ENCODE results near the gene ASMTL. TPM values are rescaled to one million over a fixed set of nuclear protein-coding genes. Genes with fewer than 3 reads are reported as not detected.
A peak's percentile ranks its signal among the peaks of the same experiment; 100 is the strongest.
"Not testable (repeated sequence)": the region's sequence is repeated elsewhere in the genome, so short reads cannot be mapped to it uniquely, and the experiment has no call there.

The ASMTL gene
- total RNA-seq, 2 experiments from 2014 or later: 34.6 to 39.3 TPM

DNA sequence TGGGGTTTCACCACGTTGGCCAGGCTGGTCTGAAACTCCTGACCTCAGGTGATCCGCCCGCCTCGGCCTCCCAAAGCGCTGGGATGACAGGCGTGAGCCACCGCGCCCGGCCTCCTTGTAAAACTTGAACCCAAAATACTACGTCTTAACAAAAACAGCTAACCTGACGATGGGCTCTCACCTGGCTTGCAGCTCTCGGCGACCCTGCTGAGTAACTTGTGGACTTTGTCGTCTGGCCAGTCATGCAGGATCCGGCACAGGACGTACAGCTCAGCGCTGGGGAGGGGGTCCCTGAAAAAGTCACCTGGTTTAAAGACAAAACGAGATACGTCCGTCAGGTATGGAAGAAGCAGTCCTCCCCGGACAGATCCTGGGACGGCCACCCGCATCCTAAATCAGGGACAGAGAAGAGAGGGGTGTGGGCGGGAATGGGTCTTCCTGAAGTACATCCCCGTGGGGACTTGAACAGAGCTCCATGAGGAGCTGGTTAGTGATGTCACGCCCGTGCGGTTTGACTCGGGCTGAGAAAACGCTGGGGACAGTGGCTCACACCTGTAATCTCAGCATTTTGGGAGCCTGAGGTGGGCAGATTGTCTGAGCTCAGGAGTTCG lies 40.1 kb downstream of the ASMTL start:
- Mint-ChIP-seq H3K27me3 (no peaks in the 10 kb centered on the region), H3K4me3 (no peak overlapping the region), H3K27ac (no peak overlapping the region), H3K36me3 (ENCODE audit: low read depth) (peaks cover 40% of the 10 kb centered on the region), H3K9me3 (no peaks in the 10 kb centered on the region), H3K4me1 (ENCODE audit: low read depth) (no peaks in the 10 kb centered on the region)
- ChIA-PET POLR2A (no interaction called here), CTCF (no interaction called here)
- Histone ChIP-seq H3K9me3 (ENCODE audit: control insufficient read depth in 1 of 2, insufficient read depth in 1 of 2, low read length in 2 of 2) (peaks cover 0 to 9% of the 10 kb centered on the region in 2 experiments), H3K4me1 (ENCODE audit: insufficient read depth, low read length) (no peaks in the 10 kb centered on the region), H3K27ac (ENCODE audit: low read depth in 1 of 2, low read length in 2 of 2) (no peak overlapping the region), H3K27me3 (ENCODE audit: control insufficient read depth in 1 of 2, insufficient read depth in 2 of 2, low read length in 2 of 2) (no peaks in the 10 kb centered on the region), H3K36me3 (ENCODE audit: insufficient read depth, low read length) (peaks cover 36% of the 10 kb centered on the region), H3K4me3 (ENCODE audit: low read length) (no peak overlapping the region)
- TF ChIP-seq, protein P1, sequence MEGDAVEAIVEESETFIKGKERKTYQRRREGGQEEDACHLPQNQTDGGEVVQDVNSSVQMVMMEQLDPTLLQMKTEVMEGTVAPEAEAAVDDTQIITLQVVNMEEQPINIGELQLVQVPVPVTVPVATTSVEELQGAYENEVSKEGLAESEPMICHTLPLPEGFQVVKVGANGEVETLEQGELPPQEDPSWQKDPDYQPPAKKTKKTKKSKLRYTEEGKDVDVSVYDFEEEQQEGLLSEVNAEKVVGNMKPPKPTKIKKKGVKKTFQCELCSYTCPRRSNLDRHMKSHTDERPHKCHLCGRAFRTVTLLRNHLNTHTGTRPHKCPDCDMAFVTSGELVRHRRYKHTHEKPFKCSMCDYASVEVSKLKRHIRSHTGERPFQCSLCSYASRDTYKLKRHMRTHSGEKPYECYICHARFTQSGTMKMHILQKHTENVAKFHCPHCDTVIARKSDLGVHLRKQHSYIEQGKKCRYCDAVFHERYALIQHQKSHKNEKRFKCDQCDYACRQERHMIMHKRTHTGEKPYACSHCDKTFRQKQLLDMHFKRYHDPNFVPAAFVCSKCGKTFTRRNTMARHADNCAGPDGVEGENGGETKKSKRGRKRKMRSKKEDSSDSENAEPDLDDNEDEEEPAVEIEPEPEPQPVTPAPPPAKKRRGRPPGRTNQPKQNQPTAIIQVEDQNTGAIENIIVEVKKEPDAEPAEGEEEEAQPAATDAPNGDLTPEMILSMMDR (IDR thresholded peaks at IDR 0.05): no peak
- no peak for ATAC-seq (ENCODE audit: poor library complexity)
- intact Hi-C loops (cut with DNase I, micrococcal nuclease): no loop called here
- DNase-seq: peak in 1 of 14 experiments; percentile 29

DNA sequence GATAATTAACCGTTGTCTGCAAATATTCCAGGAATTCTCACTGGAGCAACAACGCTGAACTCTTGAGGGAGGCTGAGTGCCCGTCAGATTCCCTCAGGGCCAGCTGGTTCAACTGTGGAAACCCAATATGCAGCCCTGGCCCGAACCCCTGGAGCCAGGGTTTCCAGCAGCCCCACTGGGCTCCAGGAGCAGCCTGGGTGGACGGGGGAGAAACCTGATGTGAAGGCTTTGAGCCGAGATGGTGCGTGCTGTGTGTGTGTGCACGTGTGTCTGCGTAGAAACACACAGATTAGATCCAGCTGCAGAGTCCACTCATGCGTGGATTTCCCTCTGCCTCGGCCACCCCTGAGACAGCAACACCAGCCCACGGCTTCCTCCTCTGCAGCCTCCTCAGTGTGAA lies 41.4 kb downstream of the ASMTL start:
- POLR2A ChIA-PET: no interaction called here
- Histone ChIP-seq H3K4me3 (ENCODE audit: low read length) (no peak overlapping the region), H3K27me3 (ENCODE audit: control insufficient read depth in 1 of 2, insufficient read depth in 2 of 2, low read length in 2 of 2) (no peaks in the 10 kb centered on the region), H3K9me3 (ENCODE audit: control insufficient read depth in 1 of 2, insufficient read depth in 1 of 2, low read length in 2 of 2) (peaks cover 0 to 9% of the 10 kb centered on the region in 2 experiments), H3K27ac (ENCODE audit: low read depth in 1 of 2, low read length in 2 of 2) (no peak overlapping the region), H3K36me3 (ENCODE audit: insufficient read depth, low read length) (peaks cover 45% of the 10 kb centered on the region), H3K4me1 (ENCODE audit: insufficient read depth, low read length) (no peaks in the 10 kb centered on the region)
- Mint-ChIP-seq H3K27me3 (no peaks in the 10 kb centered on the region), H3K9me3 (no peaks in the 10 kb centered on the region), H3K36me3 (ENCODE audit: low read depth) (peaks cover 40% of the 10 kb centered on the region), H3K27ac (no peak overlapping the region), H3K4me3 (no peak overlapping the region), H3K4me1 (ENCODE audit: low read depth) (no peaks in the 10 kb centered on the region)
- ATAC-seq (ENCODE audit: poor library complexity) (no peak), DNase-seq (peak in 1 of 14 experiments; percentile 19)
- TF ChIP-seq, protein P1 (IDR thresholded peaks at IDR 0.05): no peak
- intact Hi-C loops (cut with DNase I, micrococcal nuclease): no loop called here
- CTCF ChIA-PET: no interaction called here

DNA sequence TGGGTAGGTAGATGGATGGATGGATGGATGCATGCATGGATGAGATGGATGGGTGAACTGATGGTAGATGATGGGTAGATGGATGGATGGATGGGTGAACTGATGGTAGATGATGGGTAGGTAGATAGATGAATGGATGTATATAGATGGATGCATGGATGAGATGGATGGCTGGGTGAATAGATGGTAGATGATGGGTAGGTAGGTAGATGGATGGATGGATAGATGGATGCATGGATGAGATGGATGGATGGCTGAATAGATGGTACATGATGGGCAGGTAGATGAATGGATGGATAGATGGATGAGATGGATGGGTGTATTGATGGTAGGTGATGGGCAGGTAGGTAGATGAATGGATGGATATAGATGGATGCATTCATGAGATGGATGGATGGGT lies 45.7 kb downstream of the ASMTL start:
- CTCF ChIA-PET: no interaction called here

DNA sequence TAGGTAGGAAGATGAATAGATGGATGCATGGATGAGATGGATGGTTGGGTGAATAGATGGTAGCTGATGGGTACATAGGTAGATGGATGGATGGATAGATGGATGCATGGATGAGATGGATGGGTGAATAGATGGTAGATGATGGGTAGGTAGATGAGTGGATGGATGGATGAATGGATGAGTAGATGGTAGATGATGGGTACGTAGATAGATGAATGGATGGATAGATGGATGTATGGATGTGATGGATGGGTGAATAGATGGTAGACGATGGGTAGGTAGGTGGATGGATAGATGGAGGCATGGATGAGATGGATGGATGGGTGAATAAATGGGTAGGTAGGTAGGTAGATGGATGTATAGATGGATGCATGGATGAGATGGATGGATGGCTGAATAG lies 46.9 kb downstream of the ASMTL start:
- peaks cover 64% of the 10 kb centered on the region for H3K36me3 ChIP-seq (ENCODE audit: insufficient read depth, low read length)
- H3K9me3 Mint-ChIP-seq; POLR2A ChIA-PET; H3K27ac ChIP-seq (ENCODE audit: low read depth in 1 of 2, low read length in 2 of 2); H3K4me3 ChIP-seq (ENCODE audit: low read length); H3K27me3 Mint-ChIP-seq; H3K9me3 ChIP-seq (ENCODE audit: control insufficient read depth in 1 of 2, insufficient read depth in 1 of 2, low read length in 2 of 2); ATAC-seq (ENCODE audit: poor library complexity); H3K36me3 Mint-ChIP-seq (ENCODE audit: low read depth); DNase-seq; H3K27ac Mint-ChIP-seq; H3K27me3 ChIP-seq (ENCODE audit: control insufficient read depth in 1 of 2, insufficient read depth in 2 of 2, low read length in 2 of 2); CTCF ChIA-PET; intact Hi-C loops (cut with DNase I, micrococcal nuclease); H3K4me1 ChIP-seq (ENCODE audit: insufficient read depth, low read length); H3K4me1 Mint-ChIP-seq (ENCODE audit: low read depth); H3K4me3 Mint-ChIP-seq: not testable (repeated sequence)

More for the DNA sequence above, 45.7 kb downstream of the ASMTL start:
- H3K36me3 ChIP-seq (ENCODE audit: insufficient read depth, low read length): peaks cover 60% of the 10 kb centered on the region
- H3K9me3 Mint-ChIP-seq: no peaks in the 10 kb centered on the region
- H3K4me3 Mint-ChIP-seq: no peak overlapping the region
- H3K27me3 Mint-ChIP-seq: no peaks in the 10 kb centered on the region
- ATAC-seq (ENCODE audit: poor library complexity) (no peak), DNase-seq (no peak)
- H3K4me1 ChIP-seq (ENCODE audit: insufficient read depth, low read length): no peaks in the 10 kb centered on the region
- no peak overlapping the region for H3K27ac Mint-ChIP-seq
- H3K9me3 ChIP-seq (ENCODE audit: control insufficient read depth in 1 of 2, insufficient read depth in 1 of 2, low read length in 2 of 2): peaks cover 0 to 5% of the 10 kb centered on the region in 2 experiments
- H3K4me3 ChIP-seq (ENCODE audit: low read length): no peak overlapping the region
- intact Hi-C loops (cut with DNase I, micrococcal nuclease): no loop called here
- no peaks in the 10 kb centered on the region for H3K27me3 ChIP-seq (ENCODE audit: control insufficient read depth in 1 of 2, insufficient read depth in 2 of 2, low read length in 2 of 2)
- no peaks in the 10 kb centered on the region for H3K4me1 Mint-ChIP-seq (ENCODE audit: low read depth)
- no peak overlapping the region for H3K27ac ChIP-seq (ENCODE audit: low read depth in 1 of 2, low read length in 2 of 2)
- H3K36me3 Mint-ChIP-seq (ENCODE audit: low read depth): peaks cover 13% of the 10 kb centered on the region
- TF ChIP-seq, protein P1 (IDR thresholded peaks at IDR 0.05): no peak
- POLR2A ChIA-PET: no interaction called here

DNA sequence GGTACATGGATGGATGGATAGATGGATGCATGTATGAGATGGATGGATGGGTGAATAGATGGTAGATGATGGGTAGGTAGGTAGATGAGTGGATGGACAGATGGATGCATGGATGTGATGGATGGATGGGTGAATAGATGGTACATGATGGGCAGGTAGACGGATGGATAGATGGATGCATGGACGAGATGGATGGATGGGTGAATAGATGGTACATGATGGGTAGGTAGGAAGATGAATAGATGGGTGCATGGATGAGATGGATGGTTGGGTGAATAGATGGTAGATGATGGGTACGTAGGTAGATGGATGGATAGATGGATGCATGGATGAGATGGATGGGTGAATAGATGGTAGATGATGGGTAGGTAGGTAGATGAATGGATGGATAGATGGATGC lies 48.8 kb downstream of the ASMTL start:
- POLR2A ChIA-PET: not testable (repeated sequence)

More for the DNA sequence above, 48.8 kb downstream of the ASMTL start:
- H3K9me3 ChIP-seq (ENCODE audit: control insufficient read depth in 1 of 2, insufficient read depth in 1 of 2, low read length in 2 of 2); H3K27ac Mint-ChIP-seq; H3K27me3 ChIP-seq (ENCODE audit: control insufficient read depth in 1 of 2, insufficient read depth in 2 of 2, low read length in 2 of 2); ATAC-seq (ENCODE audit: poor library complexity); DNase-seq; H3K9me3 Mint-ChIP-seq; H3K4me3 Mint-ChIP-seq; intact Hi-C loops (cut with DNase I, micrococcal nuclease); H3K4me1 Mint-ChIP-seq (ENCODE audit: low read depth); H3K4me1 ChIP-seq (ENCODE audit: insufficient read depth, low read length); H3K27ac ChIP-seq (ENCODE audit: low read depth in 1 of 2, low read length in 2 of 2); H3K27me3 Mint-ChIP-seq; H3K4me3 ChIP-seq (ENCODE audit: low read length); CTCF ChIA-PET; H3K36me3 Mint-ChIP-seq (ENCODE audit: low read depth): not testable (repeated sequence)
- peaks cover 65% of the 10 kb centered on the region for H3K36me3 ChIP-seq (ENCODE audit: insufficient read depth, low read length)

All from CD4-positive, alpha-beta T cell (primary cell).